Measurements from ENCODE around the gene PHACTR1.
"Not testable (repeated sequence)": the region's sequence is repeated elsewhere in the genome, so short reads cannot be mapped to it uniquely, and the experiment has no call there.

The PHACTR1 gene

GRCh38 chr6:13112921-13113320 is 396.4 kb downstream of the PHACTR1 start:
- DNase-seq (ENCODE audit: low read depth): no peak

- no peak for DNase-seq (ENCODE audit: low read depth)
Observed at GRCh38 chr6:13113376-13113775, 396.8 kb downstream of the PHACTR1 start.

- DNase-seq (ENCODE audit: low read depth): no peak
Observed at GRCh38 chr6:13113981-13114593, 397.5 kb downstream of the PHACTR1 start.

GRCh38 chr6:13116155-13116554 is 399.6 kb downstream of the PHACTR1 start:
- no peak for DNase-seq (ENCODE audit: low read depth)

GRCh38 chr6:13117570-13117969 is 401.0 kb downstream of the PHACTR1 start:
- DNase-seq (ENCODE audit: low read depth): no peak

- DNase-seq (ENCODE audit: low read depth): no peak
Observed at GRCh38 chr6:13119549-13119948, 403.0 kb downstream of the PHACTR1 start.

GRCh38 chr6:13120483-13121482 is 404.2 kb downstream of the PHACTR1 start:
- DNase-seq (ENCODE audit: low read depth): no peak

- no peak for DNase-seq (ENCODE audit: low read depth)
Observed at GRCh38 chr6:13124131-13124530, 407.6 kb downstream of the PHACTR1 start.

- no peak for DNase-seq (ENCODE audit: low read depth)
Observed at GRCh38 chr6:13125841-13126240, 409.3 kb downstream of the PHACTR1 start.

GRCh38 chr6:13131935-13132661 is 415.5 kb downstream of the PHACTR1 start:
- DNase-seq (ENCODE audit: low read depth): no peak

- DNase-seq (ENCODE audit: low read depth): not testable (repeated sequence)
Observed at GRCh38 chr6:13133894-13134293, 417.3 kb downstream of the PHACTR1 start.

GRCh38 chr6:13135152-13135551 is 418.6 kb downstream of the PHACTR1 start:
- no peak for DNase-seq (ENCODE audit: low read depth)

- no peak for DNase-seq (ENCODE audit: low read depth)
Observed at GRCh38 chr6:13139119-13139518, 422.6 kb downstream of the PHACTR1 start.

GRCh38 chr6:13140980-13141379 is 424.4 kb downstream of the PHACTR1 start:
- DNase-seq (ENCODE audit: low read depth): no peak

GRCh38 chr6:13141387-13141786 is 424.8 kb downstream of the PHACTR1 start:
- DNase-seq (ENCODE audit: low read depth): no peak

- DNase-seq (ENCODE audit: low read depth): no peak
Observed at GRCh38 chr6:13142611-13143010, 426.0 kb downstream of the PHACTR1 start.

- no peak for DNase-seq (ENCODE audit: low read depth)
Observed at GRCh38 chr6:13146442-13146841, 429.9 kb downstream of the PHACTR1 start.

- DNase-seq (ENCODE audit: low read depth): no peak
Observed at GRCh38 chr6:13147376-13147775, 430.8 kb downstream of the PHACTR1 start.

GRCh38 chr6:13147782-13148181 is 431.2 kb downstream of the PHACTR1 start:
- no peak for DNase-seq (ENCODE audit: low read depth)

- no peak for DNase-seq (ENCODE audit: low read depth)
Observed at GRCh38 chr6:13152764-13153163, 436.2 kb downstream of the PHACTR1 start.

GRCh38 chr6:13156381-13156780 is 439.8 kb downstream of the PHACTR1 start:
- no peak for DNase-seq (ENCODE audit: low read depth)

GRCh38 chr6:13157293-13157692 is 440.7 kb downstream of the PHACTR1 start:
- no peak for DNase-seq (ENCODE audit: low read depth)

- DNase-seq (ENCODE audit: low read depth): no peak
Observed at GRCh38 chr6:13159300-13159699, 442.7 kb downstream of the PHACTR1 start.
